NCI-H510A (cell line): ENCODE data around the gene GAL3ST1.
"Not testable (repeated sequence)": the region's sequence is repeated elsewhere in the genome, so short reads cannot be mapped to it uniquely, and the experiment has no call there.

Experiments used
- DNase-seq: peaks from one replicate; lab custom pipeline; 2025; lab: John Stamatoyannopoulos, UW

GAL3ST1 gene

DNA sequence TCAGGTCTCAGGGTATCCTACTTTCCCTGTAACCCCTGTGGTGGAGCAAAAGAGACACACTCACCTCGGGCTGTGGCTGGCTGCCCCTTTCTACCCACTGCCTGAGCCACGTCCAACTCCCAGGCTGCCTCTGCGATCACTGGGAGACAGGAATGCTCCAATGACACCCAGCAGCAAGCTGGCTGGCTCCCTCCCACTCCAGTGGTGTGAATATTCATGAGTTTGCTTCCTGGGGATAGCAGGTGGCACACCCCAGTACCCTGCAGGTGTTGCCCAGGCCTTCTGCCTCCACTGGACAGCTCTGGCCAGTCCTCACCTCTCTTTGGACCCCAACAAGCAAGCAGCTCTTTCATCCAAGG, 9.7 kb downstream of the GAL3ST1 start:
- DNase-seq, result no peak

DNA sequence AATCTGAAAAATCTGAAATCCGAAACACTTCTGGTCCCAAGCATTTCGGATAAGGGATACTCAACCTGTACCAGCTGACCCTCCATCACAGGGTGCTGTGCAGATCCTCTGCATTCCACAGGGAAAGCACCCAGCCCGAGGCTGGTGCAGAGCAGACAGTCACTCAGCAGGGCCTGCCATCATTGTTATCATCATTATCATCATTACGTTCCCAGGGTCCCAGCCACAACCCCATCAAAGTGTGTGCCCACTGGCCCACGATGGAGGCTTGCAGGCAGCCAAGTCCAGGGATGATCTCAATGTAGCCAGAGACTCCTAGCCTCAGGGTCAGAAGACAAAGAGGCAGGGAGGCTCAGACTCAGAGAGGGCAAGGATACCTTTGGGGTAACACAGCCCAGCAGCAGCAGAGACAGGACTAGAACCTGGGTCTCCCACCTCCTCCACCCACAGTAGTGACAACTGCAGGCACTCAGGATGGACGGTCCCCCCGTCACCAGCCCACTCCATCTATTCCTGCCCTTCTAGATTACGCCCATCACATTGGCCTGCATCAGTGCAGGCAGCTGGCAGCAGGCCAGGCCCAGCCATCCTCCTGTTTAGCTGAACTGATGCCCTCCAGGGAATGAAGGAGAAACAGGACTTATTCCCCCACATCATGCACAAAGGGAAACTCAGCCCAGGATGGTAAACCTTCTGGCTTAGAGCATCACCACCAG, 10.3 kb downstream of the GAL3ST1 start:
- DNase-seq, result no peak

DNA sequence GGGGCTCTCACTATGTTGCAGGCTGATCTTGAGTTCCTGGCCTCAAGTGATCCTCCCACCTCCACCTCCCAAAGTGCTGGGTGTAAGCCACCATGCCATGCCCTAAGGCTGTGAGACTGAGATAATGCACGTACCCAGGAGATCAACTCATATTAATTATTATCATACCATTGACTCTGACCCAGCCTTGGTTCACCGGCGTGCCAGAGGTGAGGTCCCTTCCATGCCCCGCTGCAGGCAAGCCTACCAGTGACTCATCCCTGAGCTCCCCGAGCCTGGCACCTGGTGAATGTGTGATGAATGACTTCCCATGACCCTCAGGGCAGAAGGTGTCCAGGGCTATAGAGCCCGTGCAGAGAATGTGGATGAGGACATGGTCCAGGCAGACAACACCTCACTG, 12.1 kb downstream of the GAL3ST1 start:
- no peak for DNase-seq

DNA sequence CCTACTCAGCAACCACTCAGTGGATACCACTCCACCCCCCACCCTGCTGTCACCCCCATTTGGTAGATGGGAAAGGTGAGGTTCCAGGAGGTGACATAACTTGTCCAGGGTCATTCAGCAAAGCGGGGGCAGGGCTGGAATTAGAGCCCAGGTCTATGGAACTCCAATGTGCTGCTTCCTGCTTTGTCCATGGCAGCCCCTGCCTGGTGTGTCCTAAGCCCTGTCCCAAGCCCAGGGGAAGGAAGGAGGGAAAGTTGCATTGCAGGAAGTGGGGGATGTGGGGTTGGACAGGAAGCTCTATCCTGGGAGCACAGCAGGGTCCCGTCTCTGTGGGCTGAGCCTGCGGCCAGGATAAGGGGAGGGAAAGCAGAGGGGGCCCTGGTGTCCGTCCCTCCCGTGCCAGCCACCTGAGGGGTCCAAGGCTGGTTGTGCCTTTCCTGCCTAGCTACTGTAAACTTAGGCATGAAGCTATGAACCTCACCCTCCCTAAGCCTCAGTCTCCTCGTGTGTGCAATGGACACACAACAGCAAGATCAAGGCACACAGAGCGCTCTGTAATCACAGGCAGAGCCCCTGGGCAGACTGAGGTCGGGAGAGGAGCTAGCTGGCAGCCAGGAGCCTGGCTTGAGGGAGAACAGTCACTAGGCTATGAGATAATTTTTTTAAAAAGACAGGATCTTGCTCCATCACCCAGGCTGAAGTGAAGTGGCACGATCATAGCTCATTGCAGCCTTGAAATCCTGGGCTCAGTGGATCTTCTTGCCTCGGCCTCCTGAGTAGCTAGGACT, 12.9 kb downstream of the GAL3ST1 start:
- no peak for DNase-seq

DNA sequence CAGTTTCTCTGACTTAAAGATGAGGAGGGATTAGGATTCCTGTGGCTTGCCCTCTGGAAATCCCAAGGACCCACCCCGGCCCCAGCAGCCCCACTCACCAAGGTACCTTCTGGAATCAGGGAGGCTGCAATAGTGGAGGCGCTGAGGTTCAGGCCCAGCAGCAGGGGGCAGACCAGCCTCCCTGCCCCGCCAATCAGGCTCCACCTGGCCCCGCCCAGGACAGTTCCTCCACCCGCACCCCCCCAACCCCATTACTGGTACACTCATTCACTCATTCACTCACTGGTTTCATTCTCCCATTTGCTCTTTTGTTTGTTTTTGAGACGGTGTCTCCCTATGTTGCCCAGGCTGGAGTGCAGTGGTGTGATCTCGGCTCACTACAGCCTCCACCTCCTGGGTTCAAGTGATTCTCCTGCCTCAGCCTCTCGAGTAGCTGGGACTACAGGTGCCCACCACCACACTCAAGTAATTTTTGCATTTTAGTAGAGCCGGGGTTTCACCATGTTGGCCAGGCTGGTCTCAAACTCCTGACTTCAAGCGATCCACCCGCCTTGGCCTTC, 13.7 kb downstream of the GAL3ST1 start:
- DNase-seq, result not testable (repeated sequence)

DNA sequence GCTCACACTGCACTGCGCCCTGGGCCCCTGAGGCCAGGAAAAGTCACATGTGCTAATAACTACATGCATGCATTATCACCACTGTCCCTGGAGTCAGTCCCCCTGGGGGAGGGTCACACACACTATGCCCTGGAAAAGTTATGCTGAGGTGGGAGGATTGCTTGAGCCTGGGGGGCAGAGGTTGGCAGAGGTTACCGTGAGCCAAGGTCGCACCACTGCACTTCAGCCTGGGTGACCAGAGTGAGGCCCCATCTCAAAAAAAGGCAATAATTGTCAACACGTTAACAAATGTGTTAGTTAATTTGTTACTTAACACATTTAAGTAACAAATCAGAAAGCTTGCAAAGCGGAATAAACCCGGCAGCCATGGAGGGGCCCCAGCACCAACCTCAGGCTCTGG, 14.6 kb downstream of the GAL3ST1 start:
- DNase-seq, result no peak

DNA sequence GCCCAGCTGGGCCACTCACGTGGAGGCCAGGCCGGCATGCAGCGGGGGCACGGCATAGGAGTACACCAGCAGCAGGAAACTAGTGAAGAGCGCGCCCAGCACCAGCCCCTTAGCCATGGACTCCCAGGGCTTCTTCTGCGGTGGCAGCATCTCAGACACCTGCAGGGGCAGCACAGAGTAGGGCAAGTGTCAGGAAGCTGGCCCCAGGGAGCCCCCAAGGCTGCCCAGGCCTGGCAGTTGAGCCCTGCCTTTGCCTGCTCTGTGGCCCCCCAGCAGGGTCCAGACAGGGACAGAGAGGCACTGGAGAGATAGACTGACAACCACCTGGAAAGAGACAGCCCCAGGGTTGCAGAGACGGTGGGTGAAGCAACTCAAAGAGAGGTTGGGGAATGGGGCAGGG, 17.2 kb downstream of the GAL3ST1 start:
- no peak for DNase-seq

DNA sequence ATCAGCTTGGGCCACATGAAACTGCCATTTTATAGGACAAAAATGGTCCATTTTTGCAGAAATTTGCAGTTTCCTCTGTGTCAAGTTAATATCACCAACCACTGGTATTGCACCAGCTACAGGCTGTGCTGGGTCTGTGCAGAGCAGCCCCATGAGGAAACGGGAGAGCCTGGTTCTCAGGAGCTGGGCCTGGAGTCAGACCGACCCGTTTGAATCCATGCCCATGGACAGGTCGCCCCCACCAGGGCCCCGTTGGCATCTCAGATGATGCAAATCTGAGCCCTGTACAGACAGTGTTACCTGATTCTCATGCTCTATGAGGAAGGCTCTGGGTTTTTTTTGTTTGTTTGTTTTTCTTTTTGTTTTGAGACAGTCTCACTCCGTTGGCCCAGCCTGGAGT, 18.1 kb downstream of the GAL3ST1 start:
- no peak for DNase-seq

DNA sequence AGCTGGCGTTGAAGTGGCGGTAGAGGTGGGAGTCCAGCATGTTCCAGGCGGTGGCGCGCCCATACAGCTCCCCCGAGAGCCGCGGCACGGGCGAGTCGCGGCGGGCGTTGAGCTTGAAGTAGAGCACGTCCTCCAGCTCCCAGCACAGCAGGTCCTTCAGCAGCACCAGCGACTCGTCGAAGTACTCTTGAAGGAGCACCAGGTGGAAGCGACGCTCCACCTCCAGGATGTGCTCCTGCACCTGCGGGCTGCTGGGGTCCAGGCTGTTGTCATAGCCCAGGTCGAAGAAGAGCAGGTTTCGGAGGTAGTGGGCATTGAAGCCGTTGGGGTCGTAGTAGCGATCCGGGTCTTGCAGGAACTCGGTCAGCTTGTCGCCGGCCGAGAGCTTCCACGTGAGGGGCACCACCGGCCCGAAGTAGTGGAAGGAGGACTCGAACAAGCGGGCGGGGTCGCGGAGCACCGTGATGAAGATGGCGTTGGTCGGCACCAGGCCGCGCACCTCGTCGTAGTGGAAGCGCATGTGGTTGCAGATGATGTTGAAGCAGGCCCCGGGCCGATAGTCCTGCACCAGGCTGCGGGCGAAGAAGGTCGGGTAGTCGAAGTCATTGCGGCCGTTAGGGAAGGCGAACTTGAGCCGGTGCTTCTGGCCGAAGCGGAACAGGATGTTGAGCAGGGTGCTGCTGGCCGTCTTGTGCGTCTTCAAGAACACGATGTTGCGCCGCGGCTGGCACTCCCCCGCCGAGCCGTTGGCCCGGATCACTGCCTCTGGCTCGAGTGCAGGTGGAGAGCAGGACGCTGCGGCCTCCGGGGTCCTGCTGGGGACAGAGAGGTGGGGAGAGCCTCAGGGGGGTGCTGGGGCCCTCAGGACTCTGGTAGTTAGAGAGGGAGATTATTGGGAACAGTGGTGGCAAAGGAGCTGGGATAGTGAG, 18.9 kb downstream of the GAL3ST1 start:
- DNase-seq, result no peak

DNA sequence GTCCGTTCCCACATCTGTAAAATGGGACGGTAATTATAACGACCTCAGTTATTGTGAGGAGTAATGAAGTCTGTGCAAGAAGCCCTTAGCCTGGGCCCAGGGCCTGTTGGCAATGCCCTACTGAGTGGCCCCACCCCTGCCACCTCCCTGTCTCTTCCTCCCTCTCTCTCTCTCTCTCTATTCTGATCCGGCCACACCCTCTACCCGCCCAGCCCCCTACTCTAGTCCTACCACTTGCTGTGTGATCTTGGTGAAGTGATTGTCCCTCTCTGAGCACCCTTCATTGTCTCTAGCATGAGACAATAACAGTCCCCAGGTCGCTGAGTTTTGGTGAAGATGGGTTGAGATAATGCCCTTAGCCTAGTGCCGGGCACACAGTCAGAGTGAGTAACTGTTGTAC, 20.5 kb downstream of the GAL3ST1 start:
- no peak for DNase-seq

DNA sequence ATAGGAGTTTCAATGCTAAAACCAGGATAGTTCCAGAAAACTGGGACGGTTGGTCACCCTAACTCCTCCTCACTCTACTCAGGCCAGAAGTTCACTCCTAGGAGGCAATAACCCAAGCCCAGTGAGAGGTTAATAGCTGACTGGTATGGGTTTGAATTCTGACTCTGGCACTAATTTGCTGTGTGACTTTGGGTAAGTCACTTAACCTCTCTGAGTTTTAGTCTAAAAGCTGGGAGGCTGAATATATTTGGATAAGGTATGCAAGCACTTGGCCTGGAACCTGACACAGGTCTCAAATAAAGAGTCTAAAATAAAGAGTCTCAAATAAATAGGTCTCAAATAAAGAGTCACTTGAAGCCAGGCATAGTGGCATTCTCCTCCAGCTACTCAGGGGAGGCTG, 21.7 kb downstream of the GAL3ST1 start:
- no peak for DNase-seq

DNA sequence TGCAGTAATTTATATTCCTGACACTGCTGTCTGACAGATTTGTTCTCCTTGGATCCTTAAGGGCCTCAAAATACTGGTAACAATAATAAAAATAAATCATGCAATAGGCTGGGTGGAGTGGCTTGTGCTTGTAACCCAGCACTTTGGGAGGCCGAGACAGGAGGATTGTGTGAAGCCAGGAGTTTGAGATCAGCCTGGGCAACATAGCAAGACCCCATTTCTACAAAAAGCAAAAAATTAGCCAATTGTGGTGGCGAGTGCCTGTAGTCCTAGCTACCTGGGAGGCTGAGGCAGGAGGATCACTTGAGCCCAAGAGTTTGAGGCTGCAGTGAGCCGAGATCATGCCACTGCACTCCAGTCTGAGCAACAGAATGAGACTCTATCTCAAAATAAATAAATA, 22.7 kb downstream of the GAL3ST1 start:
- DNase-seq, result not testable (repeated sequence)

DNA sequence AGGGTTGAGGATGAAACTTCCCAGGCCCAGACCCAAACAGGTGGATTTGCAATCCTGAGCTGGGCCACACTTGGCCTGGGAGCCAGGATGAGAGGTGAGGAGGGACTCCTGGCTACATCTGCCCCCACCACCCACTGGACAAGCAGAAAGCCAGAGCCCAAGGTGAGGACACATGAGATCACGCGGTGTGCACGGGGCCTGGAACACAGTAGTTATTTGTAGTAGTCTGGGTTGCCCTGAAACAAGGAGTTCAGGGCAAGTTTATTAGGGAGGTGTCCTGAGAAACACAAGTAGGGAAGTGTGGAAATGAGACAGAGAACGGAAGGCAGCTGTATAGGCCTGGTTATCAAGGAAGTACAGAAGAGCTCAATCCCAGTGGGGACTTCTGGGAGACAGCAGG, 27.3 kb downstream of the GAL3ST1 start:
- DNase-seq, result no peak

DNA sequence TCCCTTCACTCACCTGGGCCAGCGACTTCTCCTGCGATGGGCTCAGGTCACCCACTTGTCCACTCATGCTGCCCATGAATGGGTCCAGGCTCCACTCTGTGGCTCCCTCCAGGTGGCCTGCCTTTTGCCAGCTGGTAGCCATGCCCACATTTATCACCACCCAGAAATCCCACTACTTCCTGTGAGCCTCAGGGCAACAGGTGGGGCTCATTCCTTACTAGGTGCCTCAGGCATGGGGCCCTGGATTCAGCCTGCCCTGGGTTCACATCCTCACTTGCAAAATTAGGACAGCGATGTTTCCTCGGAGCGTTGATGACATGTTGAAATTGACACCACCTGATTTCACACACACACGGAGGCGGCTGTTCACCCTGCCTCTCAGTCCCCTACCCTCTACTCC, 27.8 kb downstream of the GAL3ST1 start, which contains the start of gene SEC14L6:
Gene SEC14L6 (minus strand): TSS at position 126 of the 400 bp plus-strand sequence. CDS start 59 bp downstream, at position 67.
- no peak for DNase-seq

DNA sequence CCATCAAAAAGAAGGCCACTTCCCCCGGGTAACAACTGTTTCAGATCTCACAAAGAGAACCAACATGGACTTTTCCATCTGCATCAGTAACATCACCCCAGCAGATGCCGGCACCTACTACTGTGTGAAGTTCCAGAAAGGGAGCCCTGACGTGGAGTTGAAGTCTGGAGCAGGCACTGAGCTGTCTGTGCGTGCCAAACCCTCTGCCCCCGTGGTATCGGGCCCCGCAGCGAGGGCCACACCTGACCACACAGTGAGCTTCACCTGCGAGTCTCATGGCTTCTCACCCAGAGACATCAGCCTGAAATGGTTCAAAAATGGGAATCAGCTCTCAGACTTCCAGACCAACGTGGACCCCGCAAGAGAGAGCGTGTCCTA, 31.7 kb downstream of the GAL3ST1 start:
- DNase-seq, result no peak

DNA sequence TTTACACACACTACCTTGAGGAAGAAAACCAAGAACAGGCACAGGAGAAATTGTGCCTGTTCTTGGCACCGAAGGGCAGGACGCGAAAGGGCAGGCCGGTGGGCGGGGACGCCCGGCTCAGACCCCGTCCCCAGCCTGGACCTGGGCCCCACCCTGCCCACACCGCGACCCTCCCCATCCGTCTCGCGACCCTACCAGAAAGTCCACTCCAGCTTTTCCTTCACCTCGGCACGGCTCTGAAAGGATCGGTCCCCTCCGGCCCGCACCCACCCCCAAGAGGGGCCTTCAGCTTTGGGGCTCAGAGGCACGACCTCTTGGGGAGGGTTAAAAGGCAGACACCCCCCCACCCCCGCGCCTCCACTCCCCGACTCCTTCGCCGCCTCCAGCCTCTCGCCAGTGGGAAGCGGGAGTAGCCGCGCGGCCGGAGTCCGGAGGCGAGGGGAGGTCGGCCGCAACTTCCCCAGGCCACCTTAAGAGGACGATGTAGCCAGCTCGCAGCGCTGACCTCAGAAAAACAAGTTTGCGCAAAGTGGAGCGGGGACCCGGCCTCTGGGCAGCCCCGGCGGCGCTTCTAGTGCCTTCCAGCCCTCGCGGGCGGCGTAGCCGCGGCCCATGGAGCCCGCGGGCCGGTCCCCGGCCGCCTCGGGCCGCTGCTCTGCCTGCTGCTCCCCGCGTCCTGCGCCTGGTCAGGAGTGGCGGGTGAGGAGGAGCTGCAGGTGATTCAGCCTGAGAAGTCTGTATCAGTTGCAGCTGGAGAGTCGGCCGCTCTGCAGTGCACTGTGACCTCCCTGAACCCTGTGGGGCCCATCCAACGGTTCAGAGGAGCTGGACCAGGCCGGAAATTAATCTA, 32.3 kb downstream of the GAL3ST1 start:
- DNase-seq, result no peak

DNA sequence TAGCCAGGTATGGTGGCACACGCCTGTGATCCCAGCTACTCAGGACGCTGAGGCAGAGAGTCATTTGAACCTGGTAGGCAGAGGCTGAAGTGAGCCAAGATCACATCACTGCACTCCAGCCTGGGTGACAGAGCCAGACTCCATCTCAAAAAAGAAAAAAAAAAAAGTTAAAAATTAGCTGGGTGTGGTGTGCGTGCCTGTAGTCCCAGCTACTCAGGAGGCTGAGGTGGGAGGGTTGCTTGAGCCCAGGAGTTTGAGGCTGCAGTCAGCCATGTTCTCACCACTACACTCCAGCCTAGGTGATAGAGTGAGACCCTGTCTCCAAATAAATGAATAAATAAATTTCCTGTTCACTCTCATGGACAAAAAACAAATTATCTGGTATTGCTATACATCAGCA, 33.0 kb downstream of the GAL3ST1 start:
- DNase-seq, result not testable (repeated sequence)

DNA sequence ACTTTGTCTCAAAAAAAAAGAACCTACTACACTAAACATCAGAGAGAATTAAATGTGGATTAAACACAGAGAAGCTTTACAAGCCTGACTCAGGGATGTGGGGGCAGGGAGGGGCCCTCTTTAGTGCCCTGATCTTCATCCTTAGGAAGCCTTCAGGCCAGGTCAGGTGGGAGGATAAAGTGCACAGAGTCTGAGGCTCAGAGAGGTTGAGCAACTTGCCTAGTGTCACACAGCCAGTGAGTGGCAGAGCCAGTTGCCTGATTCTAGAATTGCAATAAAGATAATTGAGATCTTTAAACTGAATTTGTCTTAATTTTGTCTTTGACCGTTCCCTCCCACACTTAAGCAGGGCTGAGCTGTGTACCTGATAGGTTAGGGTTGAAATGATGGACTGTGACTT, 35.1 kb downstream of the GAL3ST1 start:
- DNase-seq, result no peak

DNA sequence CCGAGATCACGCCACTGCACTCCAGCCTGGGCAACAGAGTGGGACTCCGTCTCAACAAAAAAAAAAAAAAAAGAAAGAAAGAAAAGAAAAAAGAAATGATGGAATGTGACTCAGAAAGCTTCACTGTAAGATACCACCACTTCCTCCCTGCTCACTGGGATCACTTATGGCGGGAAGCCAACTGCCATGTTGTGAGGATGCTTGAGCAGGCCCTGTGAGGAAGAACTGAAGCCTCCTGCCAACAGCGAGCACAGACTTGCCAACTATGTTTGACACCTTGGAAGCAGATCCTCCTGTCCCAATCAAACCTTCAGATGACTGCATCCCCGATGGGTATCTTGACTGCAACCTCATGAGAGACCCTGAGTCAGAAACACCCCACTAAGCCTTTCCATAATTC, 36.2 kb downstream of the GAL3ST1 start:
- no peak for DNase-seq

DNA sequence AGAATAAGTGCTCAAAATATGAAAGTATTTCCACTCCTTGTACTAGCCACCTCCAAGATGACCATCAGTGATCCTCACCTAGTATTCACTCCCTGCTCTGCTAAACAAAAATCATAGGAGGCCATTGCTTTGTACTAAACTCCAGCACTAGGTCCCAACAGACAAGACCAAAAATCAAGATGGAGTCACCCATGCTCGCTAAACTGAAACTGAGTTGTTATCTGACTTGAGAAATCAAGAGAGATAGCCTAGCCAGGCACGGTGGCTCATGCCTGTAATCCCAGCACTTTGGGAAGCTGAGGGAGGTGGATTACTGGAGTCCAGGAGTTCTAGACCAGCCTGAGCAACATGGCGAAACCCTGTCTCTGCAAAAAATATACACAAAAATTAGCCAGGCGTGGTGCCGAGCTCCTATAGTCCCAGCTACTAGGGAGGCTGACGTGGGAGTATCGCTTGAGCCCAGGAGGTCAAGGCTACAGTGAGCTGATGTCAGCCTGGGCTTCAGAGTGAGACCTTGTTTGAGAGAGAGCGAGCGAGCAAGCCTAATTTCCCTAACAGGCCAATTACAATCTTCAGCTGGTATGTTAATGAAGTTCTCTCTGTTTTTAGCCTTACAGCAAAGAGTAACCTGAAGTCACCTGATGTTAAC, 37.3 kb downstream of the GAL3ST1 start:
- no peak for DNase-seq

DNA sequence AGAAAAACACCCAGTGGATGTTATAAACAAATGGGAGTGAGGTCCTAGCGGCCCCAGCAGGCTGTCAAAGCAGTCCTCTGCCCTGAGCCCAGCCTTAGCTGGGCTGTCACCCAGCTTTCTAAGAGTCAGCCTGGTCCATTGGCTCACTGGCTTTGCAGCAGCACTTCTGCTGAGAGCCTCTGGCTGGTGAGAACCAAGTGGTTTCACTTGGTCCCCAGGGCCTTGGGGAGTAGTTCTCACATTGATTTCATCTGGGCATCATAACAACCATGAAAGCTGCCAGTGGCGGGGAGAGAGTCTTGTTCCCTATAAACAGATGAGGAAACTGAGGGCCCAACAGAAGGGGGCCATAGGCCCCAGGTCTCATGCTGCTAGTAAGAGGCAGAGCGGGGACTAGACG, 39.3 kb downstream of the GAL3ST1 start:
- no peak for DNase-seq
